ENCODE measurements around the gene PTOV1. TPM values are rescaled to one million over a fixed set of nuclear protein-coding genes. Genes with fewer than 3 reads are reported as not detected.

The PTOV1 gene
- total and polyA plus RNA-seq, 2 of the 13 experiments (the other 11 are each of a cell fraction or from before 2014, with no cell fraction given) = 63.5 to 68.5 TPM

DNA sequence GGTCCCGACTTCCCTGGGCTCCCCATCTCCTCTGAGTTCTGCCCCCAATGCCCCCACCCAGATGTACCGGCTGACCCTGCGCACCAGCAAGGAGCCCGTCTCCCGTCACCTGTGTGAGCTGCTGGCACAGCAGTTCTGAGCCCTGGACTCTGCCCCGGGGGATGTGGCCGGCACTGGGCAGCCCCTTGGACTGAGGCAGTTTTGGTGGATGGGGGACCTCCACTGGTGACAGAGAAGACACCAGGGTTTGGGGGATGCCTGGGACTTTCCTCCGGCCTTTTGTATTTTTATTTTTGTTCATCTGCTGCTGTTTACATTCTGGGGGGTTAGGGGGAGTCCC is 44.4 kb upstream of the PTOV1 start (continued):
- TF ChIP-seq RORA (CRISPR knock-in tag; IDR thresholded peaks at IDR 0.05) (no peak), ZNF44 (CRISPR knock-in tag; IDR thresholded peaks at IDR 0.05) (no peak), ZNF354B (CRISPR knock-in tag; IDR thresholded peaks at IDR 0.05) (no peak)
- TF ChIP-seq, protein P1, sequence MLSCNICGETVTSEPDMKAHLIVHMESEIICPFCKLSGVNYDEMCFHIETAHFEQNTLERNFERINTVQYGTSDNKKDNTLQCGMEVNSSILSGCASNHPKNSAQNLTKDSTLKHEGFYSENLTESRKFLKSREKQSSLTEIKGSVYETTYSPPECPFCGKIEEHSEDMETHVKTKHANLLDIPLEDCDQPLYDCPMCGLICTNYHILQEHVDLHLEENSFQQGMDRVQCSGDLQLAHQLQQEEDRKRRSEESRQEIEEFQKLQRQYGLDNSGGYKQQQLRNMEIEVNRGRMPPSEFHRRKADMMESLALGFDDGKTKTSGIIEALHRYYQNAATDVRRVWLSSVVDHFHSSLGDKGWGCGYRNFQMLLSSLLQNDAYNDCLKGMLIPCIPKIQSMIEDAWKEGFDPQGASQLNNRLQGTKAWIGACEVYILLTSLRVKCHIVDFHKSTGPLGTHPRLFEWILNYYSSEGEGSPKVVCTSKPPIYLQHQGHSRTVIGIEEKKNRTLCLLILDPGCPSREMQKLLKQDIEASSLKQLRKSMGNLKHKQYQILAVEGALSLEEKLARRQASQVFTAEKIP (CRISPR knock-in tag; IDR thresholded peaks at IDR 0.05; ENCODE audit: borderline replicate concordance) = no peak
- TF ChIP-seq, protein P2, sequence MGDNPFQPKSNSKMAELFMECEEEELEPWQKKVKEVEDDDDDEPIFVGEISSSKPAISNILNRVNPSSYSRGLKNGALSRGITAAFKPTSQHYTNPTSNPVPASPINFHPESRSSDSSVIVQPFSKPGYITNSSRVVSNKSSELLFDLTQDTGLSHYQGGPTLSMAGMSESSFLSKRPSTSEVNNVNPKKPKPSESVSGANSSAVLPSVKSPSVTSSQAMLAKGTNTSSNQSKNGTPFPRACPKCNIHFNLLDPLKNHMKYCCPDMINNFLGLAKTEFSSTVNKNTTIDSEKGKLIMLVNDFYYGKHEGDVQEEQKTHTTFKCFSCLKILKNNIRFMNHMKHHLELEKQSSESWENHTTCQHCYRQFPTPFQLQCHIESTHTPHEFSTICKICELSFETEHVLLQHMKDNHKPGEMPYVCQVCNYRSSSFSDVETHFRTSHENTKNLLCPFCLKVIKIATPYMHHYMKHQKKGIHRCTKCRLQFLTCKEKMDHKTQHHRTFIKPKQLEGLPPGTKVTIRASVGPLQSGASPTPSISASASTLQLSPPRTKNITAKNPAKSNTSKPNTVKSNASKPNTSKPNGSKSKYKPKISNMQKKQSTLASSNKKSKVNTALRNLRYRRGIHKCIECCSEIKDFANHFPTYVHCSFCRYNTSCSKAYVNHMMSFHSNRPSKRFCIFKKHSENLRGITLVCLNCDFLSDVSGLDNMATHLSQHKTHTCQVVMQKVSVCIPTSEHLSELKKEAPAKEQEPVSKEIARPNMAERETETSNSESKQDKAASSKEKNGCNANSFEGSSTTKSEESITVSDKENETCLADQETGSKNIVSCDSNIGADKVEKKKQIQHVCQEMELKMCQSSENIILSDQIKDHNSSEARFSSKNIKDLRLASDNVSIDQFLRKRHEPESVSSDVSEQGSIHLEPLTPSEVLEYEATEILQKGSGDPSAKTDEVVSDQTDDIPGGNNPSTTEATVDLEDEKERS (CRISPR knock-in tag; IDR thresholded peaks at IDR 0.05) = no peak

DNA sequence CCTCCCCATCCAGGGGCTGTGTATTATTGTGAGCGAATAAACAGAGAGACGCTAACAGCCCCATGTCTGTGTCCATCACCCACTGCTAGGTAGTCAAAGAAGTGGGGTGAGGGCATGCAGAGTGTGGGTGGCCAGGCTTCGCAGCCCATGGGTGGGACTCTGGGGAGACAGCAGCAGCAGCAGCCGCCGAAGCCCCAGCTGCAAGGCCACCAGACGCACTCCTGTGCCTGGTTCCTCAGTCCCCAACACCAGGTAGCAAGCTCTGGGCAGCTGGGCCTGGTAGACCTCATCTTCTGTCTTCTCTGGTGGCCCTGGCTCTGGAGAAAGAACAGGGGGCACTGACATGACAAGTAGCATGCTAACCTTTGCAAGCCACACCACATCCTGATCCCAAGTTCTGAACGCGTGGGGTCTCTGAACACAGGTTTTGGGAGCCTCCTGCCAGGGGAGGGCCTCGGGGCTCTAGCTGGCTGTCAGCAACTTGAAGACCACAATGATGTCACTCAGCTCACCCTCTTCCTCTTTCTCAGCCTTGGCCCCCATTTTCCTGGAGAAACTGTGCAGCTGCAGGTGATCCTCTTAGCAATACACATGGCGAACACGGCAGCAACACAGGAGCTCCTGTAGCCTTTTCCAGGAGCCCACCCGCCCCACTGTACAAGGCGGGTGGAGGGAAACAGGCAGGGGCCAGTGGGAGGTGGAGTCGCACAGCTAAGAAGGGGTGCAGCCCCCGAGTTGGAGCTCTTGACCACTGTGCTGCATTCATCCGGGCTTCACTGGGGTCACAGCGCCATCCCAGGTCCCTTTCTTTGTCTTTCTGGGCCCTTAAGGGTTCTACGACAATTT is 43.7 kb upstream of the PTOV1 start:
- FAIRE-seq (no peak), DNase-seq (ENCODE audit: low spot score) (no peak), ATAC-seq (no peak)
- H3K27me3 ChIP-seq (ENCODE audit: control insufficient read depth in 1 of 2, insufficient read depth in 2 of 2, low read length in 2 of 2) = no peaks in the 10 kb centered on the region
- in situ Hi-C loops (cut with HindIII; ENCODE audit: extremely low pct_ligation_motif_present, low pct_unique_long_range_greater_than_20kb) (no loop called here), intact Hi-C loops (cut with micrococcal nuclease; ENCODE audit: unreplicated experiment) (no loop called here)
- H3K4me3 ChIP-seq (replicated peaks in 1 of 3; ENCODE audit: insufficient read depth in 1 of 3, low read depth in 2 of 3, low read length in 3 of 3) = no peak overlapping the region
- no peaks in the 10 kb centered on the region for H4K20me1 ChIP-seq (ENCODE audit: insufficient read depth, low read length)
- H3K4me2 ChIP-seq (ENCODE audit: low read depth, low read length) = no peak overlapping the region
- H3K4me1 ChIP-seq (ENCODE audit: insufficient read depth, low read length) = peaks cover 14% of the 10 kb centered on the region
- ChIA-PET CTCF (ENCODE audit: low intra/inter-chr PET ratio, low total read pairs) (no interaction called here), POLR2A (interaction anchor here (0.8 kb wide), 1 partner anchor 61 kb away, joined by 3 read pairs; the partner anchor contains the start of gene PNKP)
- H3K27ac ChIP-seq (ENCODE audit: extremely low read length, insufficient read depth, low read length) = no peak overlapping the region
- no peak overlapping the region for H2AFZ ChIP-seq (ENCODE audit: low read length)
- no peak for TF ChIP-seq HOXA3 (CRISPR knock-in tag; IDR thresholded peaks at IDR 0.05)
- 91% methylated on average over 13 of the region's 18 CpGs for WGBS (ENCODE audit: low lambda C conversion rate)
- no peaks in the 10 kb centered on the region for H3K79me2 ChIP-seq (ENCODE audit: insufficient read depth, low read length)
- BruUV-seq (replicated peaks) = no TSS peak
- H3K36me3 ChIP-seq (replicated peaks in 1 of 2; ENCODE audit: control insufficient read depth in 1 of 2, insufficient read depth in 2 of 2, low read length in 2 of 2) = peaks cover 3 to 14% of the 10 kb centered on the region in 2 experiments; a peak in 2 of 5 replicates
- no peaks in the 10 kb centered on the region for H3K9me3 ChIP-seq (ENCODE audit: low read length)
- H3K9ac ChIP-seq (ENCODE audit: insufficient read depth, low read depth, low read length) = no peak overlapping the region

Measured in HepG2 (cell line).